ENCODE measurements around the gene FRAT1. TPM values are rescaled to one million over a fixed set of nuclear protein-coding genes. Genes with fewer than 3 reads are reported as not detected.

Gene FRAT1
- total and polyA plus RNA-seq, 2 of the 8 experiments (the other 6 are each of a cell fraction or from before 2014, with no cell fraction given): 1.9 to 5.2 TPM

DNA sequence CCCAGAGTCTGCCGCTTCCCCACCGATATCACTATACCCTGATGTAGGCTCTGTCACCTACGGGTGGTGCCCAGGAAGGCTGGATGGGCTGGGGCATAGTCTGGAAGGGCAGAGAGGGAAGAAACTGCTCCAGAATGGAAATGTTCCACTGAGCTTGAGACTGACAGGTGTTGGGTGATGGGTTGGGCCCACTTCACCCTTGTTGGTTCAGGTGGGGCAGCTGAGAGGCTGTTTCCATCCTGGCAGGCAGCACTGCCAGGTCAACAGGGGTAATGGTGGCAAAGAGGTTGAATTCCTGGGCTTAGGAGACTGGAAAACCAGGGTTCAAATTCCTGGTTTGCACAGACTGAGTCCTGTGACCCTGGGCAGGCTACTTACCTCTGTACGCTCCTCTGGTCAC lies 44.0 kb downstream of the FRAT1 start:
- CTCF ChIA-PET (ENCODE audit: partially characterized antibody): interaction anchor here (1.0 to 1.9 kb wide), 2 partner anchors 23 to 85 kb away, joined by 3 to 12 read pairs; no protein-coding TSS in a partner anchor
- no peak for FAIRE-seq

More for the DNA sequence above, 44.0 kb downstream of the FRAT1 start:
- H4K20me1 ChIP-seq (replicated peaks in 1 of 2; ENCODE audit: control insufficient read depth in 1 of 2, insufficient read depth in 2 of 2, low read length in 2 of 2): peaks cover 0 to 6% of the 10 kb centered on the region in 2 experiments
- H2AFZ ChIP-seq (ENCODE audit: low read length): no peak overlapping the region
- no peak overlapping the region for H2BK15ac ChIP-seq (ENCODE audit: low read length)
- no peak overlapping the region for H2BK5ac ChIP-seq (ENCODE audit: low read depth, low read length)
- no peaks in the 10 kb centered on the region for H3K23me2 ChIP-seq (ENCODE audit: low read depth, low read length)
- H3K4me2 ChIP-seq (ENCODE audit: insufficient read depth in 1 of 2, low read depth in 2 of 2, low read length in 2 of 2): no peak overlapping the region
- no peak overlapping the region for H3K9ac ChIP-seq (replicated peaks in 1 of 4; ENCODE audit: extremely low read depth in 1 of 4, low read depth in 3 of 4, low read length in 3 of 4)
- no peak for DNase-seq (ENCODE audit: low read depth in 1 of 2, low spot score in 2 of 2)
- H2BK20ac ChIP-seq (ENCODE audit: low read length): no peak overlapping the region
- H3K56ac ChIP-seq (replicated peaks; ENCODE audit: insufficient read length, low read depth, low read length): no peak overlapping the region
- no peaks in the 10 kb centered on the region for H3K9me3 ChIP-seq (ENCODE audit: insufficient read depth in 2 of 2, low read depth in 1 of 2, low read length in 1 of 2)
- H4K91ac ChIP-seq (replicated peaks; ENCODE audit: insufficient read length, low read length): no peak overlapping the region
- H4K5ac ChIP-seq (ENCODE audit: insufficient read length, low read depth, low read length): no peak overlapping the region
- POLR2A ChIA-PET (ENCODE audit: partially characterized antibody): no interaction called here
- TF ChIP-seq BCL11A (IDR thresholded peaks at IDR 0.05; ENCODE audit: low read depth in 2 of 2, low read length in 2 of 2) (no peak), TCF12 (IDR thresholded peaks at IDR 0.05; ENCODE audit: low read depth, low read length) (no peak), EP300 (IDR thresholded peaks at IDR 0.05; ENCODE audit: borderline replicate concordance in 1 of 2, low read depth in 2 of 2, low read length in 2 of 2) (no peak), RXRA (IDR thresholded peaks at IDR 0.05; ENCODE audit: insufficient read depth, low read depth, low read length) (no peak), FOSL1 (IDR thresholded peaks at IDR 0.05; ENCODE audit: insufficient read depth, low read depth, low read length) (no peak), CHD1 (IDR thresholded peaks at IDR 0.05; ENCODE audit: low read depth, low read length) (no peak), NRF1 (IDR thresholded peaks at IDR 0.05; ENCODE audit: low read depth, low read length) (no peak), CEBPB (IDR thresholded peaks at IDR 0.05; ENCODE audit: low read depth, low read length) (no peak), RAD21 (IDR thresholded peaks at IDR 0.05 in 1 of 2, conservative IDR thresholded peaks at IDR 0.05 in 1 of 2; ENCODE audit: low read depth in 2 of 2, low read length in 2 of 2) (no peak), CREB1 (IDR thresholded peaks at IDR 0.05) (no peak), SUZ12 (IDR thresholded peaks at IDR 0.05; ENCODE audit: low read length) (no peak), POLR2A (IDR thresholded peaks at IDR 0.05; ENCODE audit: control extremely low read depth in 1 of 2, low read depth in 2 of 2, low read length in 2 of 2) (no peak)
- no peak overlapping the region for H3K18ac ChIP-seq (ENCODE audit: extremely low read depth, low read length)
- H3K27ac ChIP-seq (ENCODE audit: low read depth, low read length): no peak overlapping the region
- no peaks in the 10 kb centered on the region; a peak in 1 of 7 replicates for H3K4me1 ChIP-seq (replicated peaks in 1 of 4; ENCODE audit: control insufficient read depth in 3 of 4, insufficient read depth in 4 of 4, low read length in 3 of 4)
- no peak overlapping the region for H3K4me3 ChIP-seq (ENCODE audit: extremely low read depth in 1 of 4, insufficient read depth in 2 of 4, low read depth in 3 of 4, low read length in 4 of 4)
- no peak overlapping the region for H3K23ac ChIP-seq (ENCODE audit: insufficient read length)
- H4K8ac ChIP-seq (ENCODE audit: extremely low read depth, insufficient read depth, low read length): no peak overlapping the region
- no peaks in the 10 kb centered on the region for H3K79me2 ChIP-seq (ENCODE audit: control insufficient read depth in 1 of 2, insufficient read depth in 2 of 2, low read length in 2 of 2)
- no peak overlapping the region for H2AK5ac ChIP-seq (ENCODE audit: low read depth, low read length)
- H3K14ac ChIP-seq (ENCODE audit: insufficient read length): no peak overlapping the region
- H3K27me3 ChIP-seq (replicated peaks in 1 of 4; ENCODE audit: control insufficient read depth in 3 of 4, extremely low read depth in 1 of 4, insufficient read depth in 3 of 4, low read length in 3 of 4): no peaks in the 10 kb centered on the region
- no peak overlapping the region for H3K4ac ChIP-seq (replicated peaks; ENCODE audit: insufficient read length, low read depth, low read length)
- no peak overlapping the region for H2BK120ac ChIP-seq (replicated peaks; ENCODE audit: low read depth, low read length)
- no peak overlapping the region for H2BK12ac ChIP-seq (ENCODE audit: low read depth, low read length)
- H3K79me1 ChIP-seq (ENCODE audit: low read depth, low read length): no peaks in the 10 kb centered on the region
- WGBS, 2 experiments (ENCODE audit: extremely low coverage in 1 of 2, insufficient coverage in 1 of 2, insufficient read length in 1 of 2, insufficient replicate concordance in 2 of 2, low coverage in 1 of 2, low lambda C conversion rate in 2 of 2, missing lambda C conversion rate in 1 of 2): 99% methylated on average over 4 of the region's 4 CpGs; no CpG with 5 or more reads in 1 of the 2 experiments
- peaks cover 15 to 42% (median 38%) of the 10 kb centered on the region in 4 experiments for H3K36me3 ChIP-seq (ENCODE audit: control insufficient read depth in 2 of 4, insufficient read depth in 4 of 4, low read length in 3 of 4)

Data from H1 (cell line).